Measurements from ENCODE around the gene OSBPL8. TPM values are rescaled to one million over a fixed set of nuclear protein-coding genes. Genes with fewer than 3 reads are reported as not detected.
"Not testable (repeated sequence)": the region's sequence is repeated elsewhere in the genome, so short reads cannot be mapped to it uniquely, and the experiment has no call there.

The OSBPL8 gene
- total and polyA plus RNA-seq, 2 donors (not counting 1 experiment from before 2014, with no cell fraction given) = 11.1 to 112 TPM

GRCh38 chr12:76503957-76504356 is 55.6 kb downstream of the OSBPL8 start:
- Histone ChIP-seq H2AFZ (ENCODE audit: insufficient read depth, low read depth, low read length, poor library complexity, severe bottlenecking) (no peak overlapping the region), H3K27me3 (replicated peaks in 1 of 4; ENCODE audit: control extremely low read depth in 1 of 4, control insufficient read depth in 3 of 4, insufficient read depth in 4 of 4, low read length in 3 of 4) (no peaks in the 10 kb centered on the region), H3K36me3 (replicated peaks in 1 of 2; ENCODE audit: control extremely low read depth in 1 of 2, control insufficient read depth in 1 of 2, extremely low read depth in 1 of 2, insufficient read depth in 2 of 2, low read length in 1 of 2) (peaks cover 0 to 5% of the 10 kb centered on the region in 2 experiments), H3K4me3 (ENCODE audit: control extremely low read depth in 1 of 5, extremely low read depth in 1 of 5, insufficient read depth in 1 of 5, low read depth in 2 of 5, low read length in 4 of 5) (no peak overlapping the region), H3K9ac (ENCODE audit: low read length) (no peak overlapping the region), H3K79me2 (ENCODE audit: control insufficient read depth, insufficient read depth, low read length) (peaks cover 73% of the 10 kb centered on the region), H3K27ac (ENCODE audit: low read length in 2 of 2) (no peak overlapping the region), H3K4me2 (replicated peaks; ENCODE audit: low read depth, low read length, poor library complexity, severe bottlenecking) (no peak overlapping the region), H3K9me3 (ENCODE audit: control extremely low read depth in 1 of 3, control insufficient read depth in 2 of 3, insufficient read depth in 1 of 3, low read length in 2 of 3) (peaks cover 0 to 5% (median 3%) of the 10 kb centered on the region in 3 donors), H3K4me1 (ENCODE audit: control insufficient read depth in 2 of 2, insufficient read depth in 2 of 2, low read length in 2 of 2) (no peaks in the 10 kb centered on the region), H4K20me1 (ENCODE audit: control insufficient read depth, insufficient read depth, low read length, poor library complexity, severe bottlenecking) (peaks cover 12% of the 10 kb centered on the region)
- CTCF ChIA-PET = interaction anchor here (1.3 kb wide), 1 partner anchor 48 kb away, joined by 3 read pairs; no protein-coding TSS in a partner anchor
- no peaks in the 10 kb centered on the region for H3K27me3 Mint-ChIP-seq
- H3K27ac Mint-ChIP-seq = no peak overlapping the region
- TF ChIP-seq EZH2 (IDR thresholded peaks at IDR 0.05; ENCODE audit: borderline replicate concordance, insufficient read depth, low read depth, low read length, poor library complexity, severe bottlenecking) (no peak), CTCF (IDR thresholded peaks at IDR 0.05) (no peak)
- intact Hi-C loops (cut with micrococcal nuclease) = no loop called here
- no peak for DNase-seq
- peaks cover 6% of the 10 kb centered on the region for H3K9me3 Mint-ChIP-seq (ENCODE audit: insufficient read depth)
- H3K4me1 Mint-ChIP-seq = peaks cover 28% of the 10 kb centered on the region
- no peak for ATAC-seq (ENCODE audit: low read depth)
- POLR2A ChIA-PET = interaction anchor here (0.6 kb wide), 1 partner anchor 56 kb away, joined by 3 read pairs; no protein-coding TSS in a partner anchor
- H3K4me3 Mint-ChIP-seq = no peak overlapping the region

- Mint-ChIP-seq H3K9me3 (ENCODE audit: insufficient read depth) (peaks cover 6% of the 10 kb centered on the region), H3K4me3 (no peak overlapping the region), H3K27ac (no peak overlapping the region), H3K27me3 (no peaks in the 10 kb centered on the region), H3K4me1 (peaks cover 26% of the 10 kb centered on the region)
- Histone ChIP-seq H2AFZ (ENCODE audit: insufficient read depth, low read depth, low read length, poor library complexity, severe bottlenecking) (no peak overlapping the region), H3K79me2 (ENCODE audit: control insufficient read depth, insufficient read depth, low read length) (peaks cover 75% of the 10 kb centered on the region), H4K20me1 (ENCODE audit: control insufficient read depth, insufficient read depth, low read length, poor library complexity, severe bottlenecking) (peaks cover 24% of the 10 kb centered on the region), H3K4me2 (replicated peaks; ENCODE audit: low read depth, low read length, poor library complexity, severe bottlenecking) (no peak overlapping the region), H3K36me3 (replicated peaks in 1 of 2; ENCODE audit: control extremely low read depth in 1 of 2, control insufficient read depth in 1 of 2, extremely low read depth in 1 of 2, insufficient read depth in 2 of 2, low read length in 1 of 2) (peaks cover 0 to 5% of the 10 kb centered on the region in 2 experiments), H3K27ac (ENCODE audit: low read length in 2 of 2) (no peak overlapping the region), H3K4me1 (ENCODE audit: control insufficient read depth in 2 of 2, insufficient read depth in 2 of 2, low read length in 2 of 2) (no peaks in the 10 kb centered on the region), H3K9ac (ENCODE audit: low read length) (no peak overlapping the region), H3K9me3 (ENCODE audit: control extremely low read depth in 1 of 3, control insufficient read depth in 2 of 3, insufficient read depth in 1 of 3, low read length in 2 of 3) (peaks cover 0 to 5% (median 3%) of the 10 kb centered on the region in 3 donors), H3K27me3 (replicated peaks in 1 of 4; ENCODE audit: control extremely low read depth in 1 of 4, control insufficient read depth in 3 of 4, insufficient read depth in 4 of 4, low read length in 3 of 4) (no peaks in the 10 kb centered on the region), H3K4me3 (ENCODE audit: control extremely low read depth in 1 of 5, extremely low read depth in 1 of 5, insufficient read depth in 1 of 5, low read depth in 2 of 5, low read length in 4 of 5) (no peak overlapping the region)
- no peak for DNase-seq
- no peak for TF ChIP-seq CTCF (IDR thresholded peaks at IDR 0.05)
- no peak for TF ChIP-seq EZH2 (IDR thresholded peaks at IDR 0.05; ENCODE audit: borderline replicate concordance, insufficient read depth, low read depth, low read length, poor library complexity, severe bottlenecking)
- no peak for ATAC-seq (ENCODE audit: low read depth)
- intact Hi-C loops (cut with micrococcal nuclease) = no loop called here
- ChIA-PET POLR2A (no interaction called here), CTCF (no interaction called here)
- WGBS (ENCODE audit: insufficient coverage) = 100% methylated on average over 2 of the region's 2 CpGs
Measured at GRCh38 chr12:76501390-76501789, 58.2 kb downstream of the OSBPL8 start.

DNA sequence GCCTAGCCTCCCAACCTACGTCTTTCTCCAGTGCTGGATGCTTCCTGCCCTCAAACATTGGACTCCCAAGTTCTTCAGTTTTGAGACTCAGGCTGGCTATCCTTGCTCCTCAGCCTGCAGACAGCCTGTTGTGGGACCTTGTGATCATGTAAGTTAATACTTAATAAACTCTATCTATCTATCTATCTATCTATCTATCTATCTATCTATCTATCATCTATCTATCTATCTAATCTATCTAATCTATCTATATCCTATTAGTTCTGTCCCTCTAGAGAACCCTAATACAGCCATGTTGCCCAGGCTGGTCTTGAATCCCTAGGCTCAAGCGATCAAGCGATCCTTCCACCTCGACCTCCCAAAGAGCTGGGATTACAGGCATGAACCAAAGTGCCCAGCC is 60.4 kb downstream of the OSBPL8 start:
- 100% methylated on average over 3 of the region's 4 CpGs for WGBS (ENCODE audit: insufficient coverage)
- H3K27me3 Mint-ChIP-seq; H3K4me3 Mint-ChIP-seq; H3K36me3 ChIP-seq (replicated peaks in 1 of 2; ENCODE audit: control extremely low read depth in 1 of 2, control insufficient read depth in 1 of 2, extremely low read depth in 1 of 2, insufficient read depth in 2 of 2, low read length in 1 of 2); H3K27ac Mint-ChIP-seq; ATAC-seq (ENCODE audit: low read depth); H2AFZ ChIP-seq (ENCODE audit: insufficient read depth, low read depth, low read length, poor library complexity, severe bottlenecking); H3K4me3 ChIP-seq (ENCODE audit: control extremely low read depth in 1 of 5, extremely low read depth in 1 of 5, insufficient read depth in 1 of 5, low read depth in 2 of 5, low read length in 4 of 5); H3K4me2 ChIP-seq (replicated peaks; ENCODE audit: low read depth, low read length, poor library complexity, severe bottlenecking); intact Hi-C loops (cut with micrococcal nuclease); H3K27ac ChIP-seq (ENCODE audit: low read length in 2 of 2); DNase-seq; H3K9ac ChIP-seq (ENCODE audit: low read length); H3K27me3 ChIP-seq (replicated peaks in 1 of 4; ENCODE audit: control extremely low read depth in 1 of 4, control insufficient read depth in 3 of 4, insufficient read depth in 4 of 4, low read length in 3 of 4); H3K9me3 ChIP-seq (ENCODE audit: control extremely low read depth in 1 of 3, control insufficient read depth in 2 of 3, insufficient read depth in 1 of 3, low read length in 2 of 3); H3K4me1 Mint-ChIP-seq; H3K4me1 ChIP-seq (ENCODE audit: control insufficient read depth in 2 of 2, insufficient read depth in 2 of 2, low read length in 2 of 2): not testable (repeated sequence)
- CTCF ChIA-PET = interaction anchor here (1.4 kb wide), 1 partner anchor 43 kb away, joined by 4 read pairs; no protein-coding TSS in a partner anchor
- H3K9me3 Mint-ChIP-seq (ENCODE audit: insufficient read depth) = peaks cover 12% of the 10 kb centered on the region
- POLR2A ChIA-PET = interaction anchor here (0.6 kb wide), 1 partner anchor 1108 kb away, joined by 3 read pairs; no protein-coding TSS in a partner anchor
- Histone ChIP-seq H3K79me2 (ENCODE audit: control insufficient read depth, insufficient read depth, low read length) (peaks cover 77% of the 10 kb centered on the region), H4K20me1 (ENCODE audit: control insufficient read depth, insufficient read depth, low read length, poor library complexity, severe bottlenecking) (peaks cover 20% of the 10 kb centered on the region)

Measured in B cell (primary cell).